Measurements from ENCODE around the gene IRF2BPL.

The IRF2BPL gene

GRCh38 chr14:77062261-77062660 lies 33.8 kb upstream of the IRF2BPL start:
- H3K4me3 ChIP-seq (ENCODE audit: control insufficient read depth in 1 of 7, extremely low read depth in 1 of 7, insufficient read depth in 4 of 7, low read depth in 2 of 7, low read length in 6 of 7): no peak overlapping the region
- POLR2A ChIA-PET: no interaction called here
- H3K36me3 ChIP-seq (ENCODE audit: control insufficient read depth in 4 of 4, insufficient read depth in 4 of 4, low read length in 3 of 4): no peaks in the 10 kb centered on the region
- CTCF ChIA-PET: interaction anchor here (0.8 to 20.1 kb wide), 6 partner anchors 25 to 199 kb away, joined by 3 to 791 read pairs (median 12); no protein-coding TSS in a partner anchor
- H3K27me3 ChIP-seq (replicated peaks in 2 of 5; ENCODE audit: control insufficient read depth in 4 of 5, insufficient read depth in 5 of 5, low read length in 4 of 5): no peaks in the 10 kb centered on the region
- no peak overlapping the region for H3K27ac ChIP-seq (ENCODE audit: insufficient read depth in 1 of 2, low read depth in 1 of 2, low read length in 2 of 2, poor library complexity in 1 of 2, severe bottlenecking in 2 of 2)
- DNase-seq: no peak
- peaks cover 0 to 31% (median 9%) of the 10 kb centered on the region in 4 experiments for H3K4me1 ChIP-seq (ENCODE audit: control extremely low read depth in 1 of 4, control insufficient read depth in 4 of 4, insufficient read depth in 4 of 4, low read length in 3 of 4)
- no peaks in the 10 kb centered on the region for H3K9me3 ChIP-seq (ENCODE audit: control extremely low read depth in 1 of 5, control insufficient read depth in 4 of 5, insufficient read depth in 2 of 5, low read depth in 1 of 5, low read length in 4 of 5)
- WGBS (ENCODE audit: insufficient coverage): 92% methylated on average over 3 of the region's 3 CpGs

GRCh38 chr14:77061630-77062257 lies 33.2 kb upstream of the IRF2BPL start:
- Histone ChIP-seq H3K36me3 (ENCODE audit: control insufficient read depth in 4 of 4, insufficient read depth in 4 of 4, low read length in 3 of 4) (no peaks in the 10 kb centered on the region), H3K4me1 (ENCODE audit: control extremely low read depth in 1 of 4, control insufficient read depth in 4 of 4, insufficient read depth in 4 of 4, low read length in 3 of 4) (peaks cover 0 to 26% (median 8%) of the 10 kb centered on the region in 4 experiments), H3K4me3 (ENCODE audit: control insufficient read depth in 1 of 7, extremely low read depth in 1 of 7, insufficient read depth in 4 of 7, low read depth in 2 of 7, low read length in 6 of 7) (no peak overlapping the region), H3K27me3 (replicated peaks in 2 of 5; ENCODE audit: control insufficient read depth in 4 of 5, insufficient read depth in 5 of 5, low read length in 4 of 5) (no peaks in the 10 kb centered on the region), H3K27ac (ENCODE audit: insufficient read depth in 1 of 2, low read depth in 1 of 2, low read length in 2 of 2, poor library complexity in 1 of 2, severe bottlenecking in 2 of 2) (no peak overlapping the region), H3K9me3 (ENCODE audit: control extremely low read depth in 1 of 5, control insufficient read depth in 4 of 5, insufficient read depth in 2 of 5, low read depth in 1 of 5, low read length in 4 of 5) (no peaks in the 10 kb centered on the region)
- POLR2A ChIA-PET: interaction anchor here (0.7 kb wide), 1 partner anchor 12 kb away, joined by 4 read pairs; no protein-coding TSS in a partner anchor
- no peak for DNase-seq
- 98% methylated on average over 12 of the region's 12 CpGs for WGBS (ENCODE audit: insufficient coverage)
- CTCF ChIA-PET: interaction anchor here (0.7 to 20.1 kb wide), 3 partner anchors 16 to 180 kb away, joined by 3 to 791 read pairs (median 55); no protein-coding TSS in a partner anchor

GRCh38 chr14:77059276-77059915 lies 30.9 kb upstream of the IRF2BPL start:
- peak in 1 of 3 donors; percentile 46 for DNase-seq
- Histone ChIP-seq H3K27me3 (replicated peaks in 2 of 5; ENCODE audit: control insufficient read depth in 4 of 5, insufficient read depth in 5 of 5, low read length in 4 of 5) (no peaks in the 10 kb centered on the region), H3K4me1 (ENCODE audit: control extremely low read depth in 1 of 4, control insufficient read depth in 4 of 4, insufficient read depth in 4 of 4, low read length in 3 of 4) (peaks cover 0 to 8% (median 0%) of the 10 kb centered on the region in 4 experiments), H3K9me3 (ENCODE audit: control extremely low read depth in 1 of 5, control insufficient read depth in 4 of 5, insufficient read depth in 2 of 5, low read depth in 1 of 5, low read length in 4 of 5) (peaks cover 0 to 6% (median 0%) of the 10 kb centered on the region in 5 experiments), H3K4me3 (ENCODE audit: control insufficient read depth in 1 of 7, extremely low read depth in 1 of 7, insufficient read depth in 4 of 7, low read depth in 2 of 7, low read length in 6 of 7) (no peak overlapping the region), H3K27ac (ENCODE audit: insufficient read depth in 1 of 2, low read depth in 1 of 2, low read length in 2 of 2, poor library complexity in 1 of 2, severe bottlenecking in 2 of 2) (no peak overlapping the region), H3K36me3 (ENCODE audit: control insufficient read depth in 4 of 4, insufficient read depth in 4 of 4, low read length in 3 of 4) (no peaks in the 10 kb centered on the region)
- CTCF ChIA-PET: interaction anchor here (1.4 to 20.1 kb wide), 8 partner anchors 10 to 178 kb away, joined by 3 to 791 read pairs (median 8); no protein-coding TSS in a partner anchor
- POLR2A ChIA-PET: no interaction called here
- 80% methylated on average over 10 of the region's 12 CpGs for WGBS (ENCODE audit: insufficient coverage)

DNA sequence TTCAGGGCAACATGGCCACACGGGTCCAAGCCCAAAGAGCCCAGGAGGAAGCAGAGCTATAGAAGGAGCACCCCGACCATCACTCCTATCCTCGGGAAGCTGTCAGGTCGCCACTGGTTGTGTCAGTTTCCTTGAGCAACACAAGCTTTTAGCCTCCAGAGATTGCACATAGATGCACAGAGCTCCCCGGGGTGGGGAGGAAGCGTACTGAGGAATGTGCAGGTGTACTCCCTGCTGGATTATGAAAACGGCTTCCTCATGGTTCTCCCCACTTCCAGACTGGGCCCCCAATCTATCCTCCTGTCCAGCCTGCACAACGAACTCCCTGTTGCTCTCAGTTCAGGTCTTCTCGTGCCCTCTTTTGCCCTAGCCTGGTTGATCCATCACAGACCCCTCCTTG lies 30.3 kb upstream of the IRF2BPL start:
- H3K27ac ChIP-seq (ENCODE audit: insufficient read depth in 1 of 2, low read depth in 1 of 2, low read length in 2 of 2, poor library complexity in 1 of 2, severe bottlenecking in 2 of 2): no peak overlapping the region
- POLR2A ChIA-PET: no interaction called here

DNA sequence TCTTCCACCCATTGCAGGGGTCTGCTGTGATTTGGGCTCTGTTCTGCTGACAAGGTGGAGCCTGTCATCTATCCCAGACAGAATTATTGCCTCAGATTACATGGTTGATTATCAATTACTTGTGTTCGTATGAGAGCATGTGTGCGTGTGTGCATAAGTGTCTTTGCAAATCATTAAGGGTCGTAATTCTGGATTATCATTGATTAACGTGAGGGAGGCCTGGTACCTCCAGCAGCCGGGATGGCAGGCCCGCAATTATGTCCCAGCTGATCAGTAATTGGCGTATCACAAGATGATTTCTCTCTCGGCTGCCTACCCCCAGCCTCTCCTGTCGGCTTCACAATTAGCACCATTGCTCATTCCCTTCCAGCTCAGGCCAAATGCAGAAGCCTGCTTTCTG lies 29.6 kb upstream of the IRF2BPL start:
- POLR2A ChIA-PET: no interaction called here
- H3K27me3 ChIP-seq (replicated peaks in 2 of 5; ENCODE audit: control insufficient read depth in 4 of 5, insufficient read depth in 5 of 5, low read length in 4 of 5): no peaks in the 10 kb centered on the region
- no peak for DNase-seq
- H3K4me1 ChIP-seq (ENCODE audit: control extremely low read depth in 1 of 4, control insufficient read depth in 4 of 4, insufficient read depth in 4 of 4, low read length in 3 of 4): peaks cover 0 to 9% (median 2%) of the 10 kb centered on the region in 4 experiments
- no peak overlapping the region for H3K27ac ChIP-seq (ENCODE audit: insufficient read depth in 1 of 2, low read depth in 1 of 2, low read length in 2 of 2, poor library complexity in 1 of 2, severe bottlenecking in 2 of 2)
- H3K4me3 ChIP-seq (ENCODE audit: control insufficient read depth in 1 of 7, extremely low read depth in 1 of 7, insufficient read depth in 4 of 7, low read depth in 2 of 7, low read length in 6 of 7): no peak overlapping the region
- H3K9me3 ChIP-seq (ENCODE audit: control extremely low read depth in 1 of 5, control insufficient read depth in 4 of 5, insufficient read depth in 2 of 5, low read depth in 1 of 5, low read length in 4 of 5): peaks cover 0 to 6% (median 0%) of the 10 kb centered on the region in 5 experiments
- H3K36me3 ChIP-seq (ENCODE audit: control insufficient read depth in 4 of 4, insufficient read depth in 4 of 4, low read length in 3 of 4): no peaks in the 10 kb centered on the region
- CTCF ChIA-PET: interaction anchor here (0.8 to 20.1 kb wide), 5 partner anchors 11 to 177 kb away, joined by 3 to 791 read pairs (median 33); no protein-coding TSS in a partner anchor
- WGBS (ENCODE audit: insufficient coverage): 97% methylated on average over 8 of the region's 9 CpGs

More for the DNA sequence above, 30.3 kb upstream of the IRF2BPL start:
- Histone ChIP-seq H3K36me3 (ENCODE audit: control insufficient read depth in 4 of 4, insufficient read depth in 4 of 4, low read length in 3 of 4) (no peaks in the 10 kb centered on the region), H3K27me3 (replicated peaks in 2 of 5; ENCODE audit: control insufficient read depth in 4 of 5, insufficient read depth in 5 of 5, low read length in 4 of 5) (no peaks in the 10 kb centered on the region), H3K4me1 (ENCODE audit: control extremely low read depth in 1 of 4, control insufficient read depth in 4 of 4, insufficient read depth in 4 of 4, low read length in 3 of 4) (peaks cover 0 to 8% (median 0%) of the 10 kb centered on the region in 4 experiments), H3K4me3 (ENCODE audit: control insufficient read depth in 1 of 7, extremely low read depth in 1 of 7, insufficient read depth in 4 of 7, low read depth in 2 of 7, low read length in 6 of 7) (no peak overlapping the region), H3K9me3 (ENCODE audit: control extremely low read depth in 1 of 5, control insufficient read depth in 4 of 5, insufficient read depth in 2 of 5, low read depth in 1 of 5, low read length in 4 of 5) (peaks cover 0 to 6% (median 0%) of the 10 kb centered on the region in 5 experiments)
- CTCF ChIA-PET: interaction anchor here (0.8 to 20.1 kb wide), 7 partner anchors 11 to 177 kb away, joined by 3 to 791 read pairs (median 9); no protein-coding TSS in a partner anchor
- 94% methylated on average over 9 of the region's 9 CpGs for WGBS (ENCODE audit: insufficient coverage)
- no peak for DNase-seq

- Histone ChIP-seq H3K4me3 (ENCODE audit: control insufficient read depth in 1 of 7, extremely low read depth in 1 of 7, insufficient read depth in 4 of 7, low read depth in 2 of 7, low read length in 6 of 7) (no peak overlapping the region), H3K9me3 (ENCODE audit: control extremely low read depth in 1 of 5, control insufficient read depth in 4 of 5, insufficient read depth in 2 of 5, low read depth in 1 of 5, low read length in 4 of 5) (peaks cover 0 to 6% (median 0%) of the 10 kb centered on the region in 5 experiments), H3K4me1 (ENCODE audit: control extremely low read depth in 1 of 4, control insufficient read depth in 4 of 4, insufficient read depth in 4 of 4, low read length in 3 of 4) (peaks cover 0 to 17% (median 11%) of the 10 kb centered on the region in 4 experiments), H3K27ac (ENCODE audit: insufficient read depth in 1 of 2, low read depth in 1 of 2, low read length in 2 of 2, poor library complexity in 1 of 2, severe bottlenecking in 2 of 2) (no peak overlapping the region), H3K36me3 (ENCODE audit: control insufficient read depth in 4 of 4, insufficient read depth in 4 of 4, low read length in 3 of 4) (no peaks in the 10 kb centered on the region), H3K27me3 (replicated peaks in 2 of 5; ENCODE audit: control insufficient read depth in 4 of 5, insufficient read depth in 5 of 5, low read length in 4 of 5) (no peaks in the 10 kb centered on the region)
- CTCF ChIA-PET: interaction anchor here (1.2 to 35.8 kb wide), 6 partner anchors 13 to 182 kb away, joined by 3 to 421 read pairs (median 32); no protein-coding TSS in a partner anchor
- POLR2A ChIA-PET: no interaction called here
- WGBS (ENCODE audit: insufficient coverage): 91% methylated on average over 3 of the region's 3 CpGs
- no peak for DNase-seq
Measured at GRCh38 chr14:77055981-77056380, 27.5 kb upstream of the IRF2BPL start.
